ENCODE data around the gene NKX1-1.

- TF ChIP-seq POLR2A (IDR thresholded peaks at IDR 0.05) (no peak), CTCF (IDR thresholded peaks at IDR 0.05) (no peak)
Observed at GRCh38 chr4:1367230-1367935, 38.9 kb downstream of the NKX1-1 start.
